Esophagus (tissue), 2 donors: ENCODE data around the gene ADCY9. TPM values are rescaled to one million over a fixed set of nuclear protein-coding genes. Genes with fewer than 3 reads are reported as not detected.

Experiments used
- H3K27ac ChIP-seq, 2 donors: one replicate each; pipeline ENCODE4 v1.5.1; 2013; ENCODE audit warnings: low read depth in 2 of 2, mild to moderate bottlenecking in 2 of 2, inconsistent platforms in 1 of 2, low read length in 1 of 2, moderate library complexity in 1 of 2
- H3K27me3 ChIP-seq, 2 donors: one replicate each; pipeline ENCODE4 v1.6.1; 2013; ENCODE audit warnings: low read length in 2 of 2, control low read depth in 1 of 2, mild to moderate bottlenecking in 1 of 2; ENCODE audit not compliant: insufficient read depth in 2 of 2, control insufficient read depth in 1 of 2
- H3K36me3 ChIP-seq, 2 donors: one replicate each; pipeline ENCODE4 v1.6.1; 2013; ENCODE audit warnings: low read length in 1 of 2; ENCODE audit not compliant: control insufficient read depth in 2 of 2, insufficient read depth in 2 of 2
- H3K4me1 ChIP-seq, 2 donors: one replicate each; pipeline ENCODE4 v1.6.1; 2013; ENCODE audit warnings: low read length in 1 of 2; ENCODE audit not compliant: control insufficient read depth in 2 of 2, insufficient read depth in 2 of 2
- H3K4me3 ChIP-seq, 2 donors: one replicate each; pipeline ENCODE4 v1.5.1; 2013; ENCODE audit warnings: low read length in 2 of 2, mild to moderate bottlenecking in 2 of 2, low read depth in 1 of 2, moderate library complexity in 1 of 2
- H3K9me3 ChIP-seq, 2 donors: one replicate each; pipeline ENCODE4 v1.6.1; 2013; ENCODE audit warnings: mild to moderate bottlenecking in 2 of 2, low read depth in 1 of 2, low read length in 1 of 2, moderate library complexity in 1 of 2; ENCODE audit not compliant: control insufficient read depth in 2 of 2, insufficient read depth in 1 of 2
- WGBS, 2 donors: extraction: QIAGEN DNeasy Blood & Tissue Kit; methylation state at CpG; one replicate each; pipeline ENCODE4 v1.1.7; 2013; 5-methylcytosine and 5-hydroxymethylcytosine counted together
- polyA plus RNA-seq, 2 donors: library from polyadenylated mRNA; stranded (reverse); fragments of 200-250 nt; gene quantifications; one replicate each; pipeline ENCODE4 v1.2.3, GENCODE V29; 2013
- donor health status: healthy with polysubstance abuse.
- donor health status: Bipolar disorder and iron deficiency.

Gene ADCY9
- polyA plus RNA-seq, 2 donors, result 3.8 to 4.5 TPM

- H3K27me3 ChIP-seq, result peaks cover 0 to 2% of the 10 kb centered on the region in 2 donors
- H3K4me1 ChIP-seq, result no peaks in the 10 kb centered on the region
- no peaks in the 10 kb centered on the region for H3K9me3 ChIP-seq
- no peak overlapping the region for H3K27ac ChIP-seq
- no peaks in the 10 kb centered on the region for H3K36me3 ChIP-seq
- no peak overlapping the region for H3K4me3 ChIP-seq
Measured at GRCh38 chr16:3924763-3925162, 191.5 kb downstream of the ADCY9 start.

GRCh38 chr16:3922241-3922640 lies 194.0 kb downstream of the ADCY9 start:
- H3K36me3 ChIP-seq, result no peaks in the 10 kb centered on the region
- H3K4me3 ChIP-seq, result no peak overlapping the region
- WGBS, 2 donors, result 64 to 67% methylated on average over 13 of the region's 13 CpGs
- H3K27ac ChIP-seq, result no peak overlapping the region
- no peaks in the 10 kb centered on the region for H3K4me1 ChIP-seq
- H3K27me3 ChIP-seq, result peaks cover 0 to 2% of the 10 kb centered on the region in 2 donors
- peaks cover 0 to 3% of the 10 kb centered on the region in 2 donors for H3K9me3 ChIP-seq

DNA sequence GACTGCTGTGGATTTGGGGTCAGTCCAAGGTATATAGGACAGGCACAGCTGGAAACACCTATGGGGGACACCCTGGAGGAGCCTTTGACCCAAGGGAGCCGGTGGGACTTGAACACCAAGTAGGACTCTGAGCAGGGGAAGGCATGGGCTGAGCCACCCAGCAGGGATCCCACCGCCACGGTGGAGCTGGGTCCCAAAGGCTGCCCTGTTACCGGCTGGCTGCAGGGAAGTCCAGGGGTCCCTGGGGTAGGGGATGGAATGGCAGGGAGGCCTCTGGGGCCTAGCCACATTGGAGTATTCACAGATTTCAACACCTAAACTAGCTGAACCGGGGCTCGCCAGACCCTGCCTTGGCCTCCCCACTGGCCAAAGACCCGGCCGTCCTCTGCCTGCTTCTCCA lies 196.0 kb downstream of the ADCY9 start:
- no peak overlapping the region for H3K4me3 ChIP-seq
- no peak overlapping the region for H3K27ac ChIP-seq
- no peaks in the 10 kb centered on the region for H3K36me3 ChIP-seq
- H3K9me3 ChIP-seq, result peaks cover 0 to 7% of the 10 kb centered on the region in 2 donors
- 84 to 85% methylated on average over 8 of the region's 8 CpGs for WGBS, 2 donors
- H3K4me1 ChIP-seq, result peaks cover 0 to 5% of the 10 kb centered on the region in 2 donors
- H3K27me3 ChIP-seq, result peaks cover 0 to 2% of the 10 kb centered on the region in 2 donors

DNA sequence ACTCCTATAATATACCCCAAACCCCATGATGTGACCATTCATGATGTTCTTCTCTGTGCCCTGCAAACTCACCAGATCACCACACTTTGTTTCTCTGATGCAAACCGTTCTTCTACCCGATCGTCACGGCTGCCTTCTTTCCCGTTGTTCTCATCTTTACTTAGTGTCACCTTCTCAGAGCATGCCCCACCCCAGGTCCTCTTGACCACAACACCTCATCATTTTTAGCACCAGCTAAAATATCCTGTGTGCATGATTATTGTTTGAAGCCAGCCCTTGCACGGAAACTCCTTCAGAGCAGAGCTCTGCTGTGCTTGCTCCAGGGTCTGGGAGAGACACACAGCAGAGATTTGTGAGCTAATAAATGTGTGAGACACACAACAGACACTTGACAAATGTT lies 196.8 kb downstream of the ADCY9 start:
- H3K9me3 ChIP-seq, result peaks cover 0 to 7% of the 10 kb centered on the region in 2 donors
- H3K27ac ChIP-seq, result no peak overlapping the region
- H3K4me1 ChIP-seq, result peaks cover 0 to 5% of the 10 kb centered on the region in 2 donors
- H3K36me3 ChIP-seq, result no peaks in the 10 kb centered on the region
- WGBS, 2 donors, result 78 to 79% methylated on average over 6 of the region's 6 CpGs
- peaks cover 0 to 2% of the 10 kb centered on the region in 2 donors for H3K27me3 ChIP-seq
- H3K4me3 ChIP-seq, result no peak overlapping the region

GRCh38 chr16:3915426-3916260 lies 200.6 kb downstream of the ADCY9 start:
- no peaks in the 10 kb centered on the region for H3K36me3 ChIP-seq
- peaks cover 0 to 5% of the 10 kb centered on the region in 2 donors for H3K4me1 ChIP-seq
- peaks cover 0 to 7% of the 10 kb centered on the region in 2 donors for H3K9me3 ChIP-seq
- WGBS, 2 donors, result 71 to 74% methylated on average over 14 to 17 of the region's 17 CpGs
- H3K4me3 ChIP-seq, result no peak overlapping the region
- H3K27me3 ChIP-seq, result no peaks in the 10 kb centered on the region
- H3K27ac ChIP-seq, result no peak overlapping the region

- no peak overlapping the region for H3K4me3 ChIP-seq
- H3K27me3 ChIP-seq, result no peaks in the 10 kb centered on the region
- H3K27ac ChIP-seq, result no peak overlapping the region
- no peaks in the 10 kb centered on the region for H3K36me3 ChIP-seq
- H3K9me3 ChIP-seq, result peaks cover 0 to 5% of the 10 kb centered on the region in 2 donors
- H3K4me1 ChIP-seq, result peaks cover 0 to 5% of the 10 kb centered on the region in 2 donors
- WGBS, 2 donors, result 84 to 88% methylated on average over 6 of the region's 6 CpGs
Measured at GRCh38 chr16:3912897-3913296, 203.3 kb downstream of the ADCY9 start.

Other genes with a start within 250 kb of the ADCY9 start
- 10 to 100 TPM in 1 of 2 donors, 1 to 10 TPM in 1; 8.4 to 20.2 TPM for gene CREBBP, start 235.7 kb downstream of the ADCY9 start, polyA plus RNA-seq
- gene SRL, start 125.6 kb upstream of the ADCY9 start, polyA plus RNA-seq, result under 1 TPM; 0.16 to 0.22 TPM
- 1 to 10 TPM; 6.2 to 7.8 TPM for gene TFAP4, start 156.6 kb upstream of the ADCY9 start, polyA plus RNA-seq
- 1 to 10 TPM; 1.2 to 1.6 TPM for gene GLIS2, start 199.6 kb upstream of the ADCY9 start, polyA plus RNA-seq
- 10 to 100 TPM; 48.2 to 86.1 TPM for gene PAM16, start 234.9 kb upstream of the ADCY9 start, polyA plus RNA-seq